B cell (primary cell): ENCODE results near the gene SLC24A3. TPM values are rescaled to one million over a fixed set of nuclear protein-coding genes. Genes with fewer than 3 reads are reported as not detected.

ENCODE experiments used
- ATAC-seq: fragments of 200-7000 bp; cut with Tn5 transposase; one replicate; pipeline ENCODE4 v1.10.0; 2021; ENCODE audit warnings: low read depth, mild to moderate bottlenecking, moderate number of reproducible peaks, moderate library complexity
- CTCF ChIA-PET: fragments of 350-600 bp; sonication (Branson Sonifier 250); formaldehyde crosslinking; loops from one replicate; lab custom pipeline; 2021; ENCODE audit warnings: antibody characterized with exemption, inconsistent platforms; lab: Charles Lee
- POLR2A ChIA-PET: fragments of 350-600 bp; sonication (Branson Sonifier 250); formaldehyde crosslinking; loops from one replicate; lab custom pipeline; 2021; ENCODE audit warnings: antibody characterized with exemption; lab: Charles Lee
- DNase-seq: peaks from one replicate; pipeline ENCODE4 v3.0.0; 2013
- H2AFZ ChIP-seq: 2 replicates; pipeline ENCODE4 v1.6.1; 2012; ENCODE audit warnings: mild to moderate bottlenecking, low read depth, low read length; ENCODE audit not compliant: insufficient read depth, poor library complexity, severe bottlenecking
- H3K27ac ChIP-seq, 2 donors: 1 replicate in 1 of 2; 2 replicates in 1 of 2; pipeline ENCODE4 v1.5.1; 2012 to 2013; ENCODE audit warnings: low read length in 2 of 2, mild to moderate bottlenecking in 2 of 2, moderate library complexity in 1 of 2
- H3K27me3 ChIP-seq, 4 experiments: fragments of 200-600 bp in 1 of 4; sonication (generic) in 1 of 4; replicated peaks in 1 of 4; 1 replicate in 2 of 4; 2 replicates in 2 of 4; pipeline versions ENCODE4 v1.6.1 to v1.7.0; 2013 to 2016; ENCODE audit warnings: low read length in 3 of 4, mild to moderate bottlenecking in 2 of 4, mixed read lengths in 1 of 4, moderate library complexity in 1 of 4; ENCODE audit not compliant: insufficient read depth in 4 of 4, control insufficient read depth in 3 of 4; ENCODE audit errors: control extremely low read depth in 1 of 4
- H3K36me3 ChIP-seq, 2 experiments: replicated peaks in 1 of 2; 1 replicate in 1 of 2; 2 replicates in 1 of 2; pipeline versions ENCODE4 v1.6.1 to v1.7.1; 2013; ENCODE audit warnings: low read length in 1 of 2; ENCODE audit not compliant: insufficient read depth in 2 of 2, control insufficient read depth in 1 of 2; ENCODE audit errors: control extremely low read depth in 1 of 2, extremely low read depth in 1 of 2
- H3K4me1 ChIP-seq, 2 donors: fragments of 200-600 bp in 1 of 2; sonication (generic) in 1 of 2; 1 replicate in 1 of 2; 2 replicates in 1 of 2; pipeline versions ENCODE4 v1.5.1 to v1.6.1; 2013 to 2017; ENCODE audit warnings: low read length in 2 of 2; ENCODE audit not compliant: control insufficient read depth in 2 of 2, insufficient read depth in 2 of 2
- H3K4me2 ChIP-seq: replicated peaks from 2 replicates; pipeline ENCODE3; 2012; ENCODE audit warnings: mild to moderate bottlenecking, low read depth, low read length; ENCODE audit not compliant: poor library complexity, severe bottlenecking
- H3K4me3 ChIP-seq, 5 experiments: fragments of 200-600 bp in 1 of 5; sonication (generic) in 1 of 5; 1 replicate in 3 of 5; 2 replicates in 2 of 5; pipeline versions ENCODE4 v1.5.1 to v1.7.0; 2011 to 2016; ENCODE audit warnings: low read length in 4 of 5, mild to moderate bottlenecking in 4 of 5, low read depth in 2 of 5, control low read depth in 1 of 5, moderate library complexity in 1 of 5; ENCODE audit not compliant: insufficient read depth in 1 of 5; ENCODE audit errors: control extremely low read depth in 1 of 5, extremely low read depth in 1 of 5
- H3K79me2 ChIP-seq: fragments of 200-600 bp; sonication (generic); one replicate; pipeline ENCODE4 v1.6.0; 2016; ENCODE audit warnings: low read length; ENCODE audit not compliant: control insufficient read depth, insufficient read depth
- H3K9ac ChIP-seq: fragments of 200-600 bp; sonication (generic); 2 replicates; pipeline ENCODE4 v1.6.1; 2017; ENCODE audit warnings: mild to moderate bottlenecking, low read length, moderate library complexity
- H3K9me3 ChIP-seq, 3 donors: one replicate each; pipeline versions ENCODE4 v1.6.1 to v1.7.1; 2013; ENCODE audit warnings: low read length in 2 of 3; ENCODE audit not compliant: control insufficient read depth in 2 of 3, insufficient read depth in 1 of 3; ENCODE audit errors: control extremely low read depth in 1 of 3
- H4K20me1 ChIP-seq: 2 replicates; pipeline ENCODE4 v1.6.0; 2012; ENCODE audit warnings: mild to moderate bottlenecking, low read length; ENCODE audit not compliant: insufficient read depth, control insufficient read depth, poor library complexity, severe bottlenecking
- H3K27ac Mint-ChIP-seq: one replicate; pipeline ENCODE4 v1.8.0; 2021; ENCODE audit warnings: mixed read lengths
- H3K27me3 Mint-ChIP-seq: one replicate; pipeline ENCODE4 v1.8.0; 2021; ENCODE audit warnings: mixed read lengths
- H3K4me1 Mint-ChIP-seq: one replicate; pipeline ENCODE4 v1.8.0; 2021; ENCODE audit warnings: mixed read lengths
- H3K4me3 Mint-ChIP-seq: one replicate; pipeline ENCODE4 v1.8.0; 2021; ENCODE audit warnings: mixed read lengths
- H3K9me3 Mint-ChIP-seq: one replicate; pipeline ENCODE4 v1.8.0; 2022; ENCODE audit warnings: mixed read lengths; ENCODE audit not compliant: insufficient read depth
- CTCF ChIP-seq: fragments of 200-600 bp; IDR thresholded peaks from one replicate; pipeline ENCODE4 v1.8.0; 2022; ENCODE audit warnings: antibody characterized with exemption, mild to moderate bottlenecking
- EZH2 ChIP-seq: IDR thresholded peaks from 2 replicates; pipeline ENCODE4 v1.6.1; 2012; ENCODE audit warnings: borderline replicate concordance, low read depth, mild to moderate bottlenecking, moderate library complexity, low read length; ENCODE audit not compliant: insufficient read depth, poor library complexity, severe bottlenecking
- WGBS: methylation state at CpG from one replicate; pipeline ENCODE4 v1.1.5; 2013; ENCODE audit warnings: missing lambda C conversion rate; ENCODE audit not compliant: insufficient coverage; 5-methylcytosine and 5-hydroxymethylcytosine counted together
- intact Hi-C: fragments of 100-400 bp; cut with micrococcal nuclease; formaldehyde crosslinking; loops from one replicate; pipeline ENCODE4 v1.10.0; 2022
- polyA plus RNA-seq: library from polyadenylated mRNA; depleted of rRNA; stranded (reverse); fragments of >200 nt; gene quantifications from 2 replicates; pipeline ENCODE4 v1.2.3, GENCODE V29; 2012
- total RNA-seq, 2 donors: library from RNA; stranded (reverse); fragments of 120-200 nt in 1 of 2; gene quantifications; 1 replicate in 1 of 2; 2 replicates in 1 of 2; pipeline versions ENCODE4 v1.2.3 to v1.2.4, GENCODE V29; 2013 to 2022

The SLC24A3 gene
- total and polyA plus RNA-seq, 2 donors (not counting 1 experiment from before 2014, with no cell fraction given): not detected

- no peak overlapping the region for H3K4me3 ChIP-seq
- no peak for TF ChIP-seq CTCF
- ChIA-PET POLR2A (no interaction called here), CTCF (no interaction called here)
- no peak overlapping the region for H3K4me2 ChIP-seq
- no peaks in the 10 kb centered on the region for H4K20me1 ChIP-seq
- H2AFZ ChIP-seq: no peak overlapping the region
- H3K27ac ChIP-seq: no peak overlapping the region
- H3K9ac ChIP-seq: no peak overlapping the region
- H3K27me3 ChIP-seq: peaks cover 0 to 5% (median 0%) of the 10 kb centered on the region in 4 experiments
- 100% methylated on average over 4 of the region's 7 CpGs for WGBS
- no peak for ATAC-seq
- DNase-seq: no peak
- intact Hi-C loops: no loop called here
- no peaks in the 10 kb centered on the region for H3K36me3 ChIP-seq
- no peak overlapping the region for H3K4me3 Mint-ChIP-seq
- no peaks in the 10 kb centered on the region for H3K9me3 ChIP-seq
- no peaks in the 10 kb centered on the region for H3K9me3 Mint-ChIP-seq
- no peak overlapping the region for H3K27ac Mint-ChIP-seq
- no peaks in the 10 kb centered on the region for H3K79me2 ChIP-seq
- H3K27me3 Mint-ChIP-seq: peaks cover 26% of the 10 kb centered on the region
- no peaks in the 10 kb centered on the region for H3K4me1 Mint-ChIP-seq
- no peaks in the 10 kb centered on the region for H3K4me1 ChIP-seq
Observed at GRCh38 chr20:19236371-19237055, 24.1 kb downstream of the SLC24A3 start.

DNA sequence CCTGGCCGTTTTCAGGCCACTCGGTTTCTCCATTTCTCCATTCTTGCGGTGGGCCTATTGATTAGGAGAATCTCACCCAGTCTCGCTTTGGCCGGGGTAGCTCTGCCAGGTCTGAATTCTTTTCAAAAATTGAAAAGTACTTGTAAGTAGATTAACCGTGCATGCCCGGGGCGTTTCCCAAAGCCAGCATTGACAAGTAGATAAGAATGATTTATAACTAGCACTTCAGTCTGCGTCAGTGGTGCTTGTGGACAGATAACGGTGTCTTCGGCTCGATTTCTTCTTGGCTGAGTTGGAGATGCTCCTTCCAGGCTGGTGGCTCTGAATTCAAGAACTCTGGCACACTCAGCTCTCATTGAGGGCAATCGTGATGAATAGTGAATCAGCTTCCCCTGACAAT lies 29.0 kb downstream of the SLC24A3 start:
- Histone ChIP-seq H3K36me3 (no peaks in the 10 kb centered on the region), H3K4me2 (no peak overlapping the region), H3K27me3 (peaks cover 0 to 7% (median 0%) of the 10 kb centered on the region in 4 experiments), H2AFZ (no peak overlapping the region), H3K9ac (no peak overlapping the region), H4K20me1 (no peaks in the 10 kb centered on the region), H3K79me2 (no peaks in the 10 kb centered on the region), H3K4me1 (no peaks in the 10 kb centered on the region), H3K4me3 (no peak overlapping the region), H3K9me3 (no peaks in the 10 kb centered on the region), H3K27ac (no peak overlapping the region)
- POLR2A ChIA-PET: no interaction called here
- CTCF ChIA-PET: no interaction called here
- H3K4me1 Mint-ChIP-seq: no peaks in the 10 kb centered on the region
- intact Hi-C loops: no loop called here
- DNase-seq (no peak), ATAC-seq (no peak)
- TF ChIP-seq EZH2: no peak
- TF ChIP-seq CTCF: no peak
- H3K27ac Mint-ChIP-seq: no peak overlapping the region
- H3K9me3 Mint-ChIP-seq: no peaks in the 10 kb centered on the region
- no peak overlapping the region for H3K4me3 Mint-ChIP-seq
- peaks cover 23% of the 10 kb centered on the region for H3K27me3 Mint-ChIP-seq
- WGBS: 84% methylated on average over 12 of the region's 13 CpGs
